Peyer's patch (tissue), 4 donors: ENCODE data around the gene SWAP70. TPM values are rescaled to one million over a fixed set of nuclear protein-coding genes. Genes with fewer than 3 reads are reported as not detected.

ENCODE experiments used
- DNase-seq, 3 donors: peaks; one replicate each; pipeline ENCODE4 v3.0.0-alpha.2; 2017 to 2019
- H3K27ac ChIP-seq, 4 donors: fragments of 200-600 bp; sonication (generic); one replicate each; pipeline ENCODE4 v1.5.1; 2016 to 2019
- H3K27me3 ChIP-seq, 2 donors: fragments of 200-600 bp; sonication (generic); one replicate each; pipeline ENCODE4 v1.5.1; 2019
- H3K36me3 ChIP-seq, 3 donors: fragments of 200-600 bp; sonication (generic); one replicate each; pipeline ENCODE4 v1.5.1; 2016 to 2019
- H3K4me1 ChIP-seq, 4 donors: fragments of 200-600 bp; sonication (generic); one replicate each; pipeline ENCODE4 v1.5.1; 2016 to 2019
- H3K4me3 ChIP-seq, 4 donors: fragments of 200-600 bp; sonication (generic); 1 replicate in 3 of 4; 2 replicates in 1 of 4; pipeline ENCODE4 v1.5.1; 2016 to 2019; ENCODE audit warnings: mild to moderate bottlenecking in 1 of 4
- H3K9me3 ChIP-seq, 4 donors: fragments of 200-600 bp; sonication (generic); one replicate each; pipeline ENCODE4 v1.5.1; 2016 to 2019; ENCODE audit warnings: mild to moderate bottlenecking in 1 of 4
- CTCF ChIP-seq, 6 experiments: fragments of 450-650 bp in 4 of 6; fragments of 200-600 bp in 2 of 6; sonication (generic) in 1 of 6; IDR thresholded peaks; one replicate each; pipeline ENCODE4 v1.5.1; 2017 to 2019; ENCODE audit warnings: antibody characterized with exemption in 6 of 6, mild to moderate bottlenecking in 3 of 6, moderate library complexity in 1 of 6
- POLR2A ChIP-seq, 2 donors: fragments of 450-650 bp; IDR thresholded peaks; one replicate each; pipeline ENCODE4 v1.5.1; 2017; ENCODE audit warnings: antibody characterized with exemption in 2 of 2, mild to moderate bottlenecking in 2 of 2, moderate library complexity in 2 of 2
- total RNA-seq, 4 donors: library from RNA; depleted of rRNA; stranded (reverse); fragments of >200 nt; gene quantifications; one replicate each; pipeline ENCODE4 v1.1.0, GENCODE V29; 2016

The SWAP70 gene
- total RNA-seq, 4 donors from 2014 or later, result 16.8 to 62.7 (median 26.1) TPM

GRCh38 chr11:9662273-9662672 is 1.6 kb upstream of the SWAP70 start:
- Histone ChIP-seq H3K36me3 (no peaks in the 10 kb centered on the region), H3K27me3 (no peaks in the 10 kb centered on the region), H3K4me3 (no peak overlapping the region), H3K4me1 (peaks cover 0 to 4% (median 0%) of the 10 kb centered on the region in 4 donors), H3K27ac (peak overlapping the region in 2 of 4 donors; percentile 93), H3K9me3 (no peaks in the 10 kb centered on the region)
- no peak for DNase-seq
- TF ChIP-seq CTCF (IDR thresholded peaks at IDR 0.05), result no peak
- no peak for TF ChIP-seq POLR2A (IDR thresholded peaks at IDR 0.05)

- no peak for TF ChIP-seq CTCF (IDR thresholded peaks at IDR 0.05)
- TF ChIP-seq POLR2A (IDR thresholded peaks at IDR 0.05), result no peak
- H3K27me3 ChIP-seq, result no peaks in the 10 kb centered on the region
- peak; percentile 37 to 83 (median 73) for DNase-seq
- peaks cover 0 to 4% (median 0%) of the 10 kb centered on the region in 4 donors for H3K4me1 ChIP-seq
- H3K4me3 ChIP-seq, result peak overlapping the region; percentile 85 to 97 (median 93)
- H3K27ac ChIP-seq, result peak overlapping the region; percentile 92 to 96 (median 93)
- H3K9me3 ChIP-seq, result no peaks in the 10 kb centered on the region
- H3K36me3 ChIP-seq, result no peaks in the 10 kb centered on the region
These were observed 647 bp downstream of the SWAP70 start for GRCh38 chr11:9664276-9665171.

GRCh38 chr11:9665749-9666148 is 1.9 kb downstream of the SWAP70 start:
- TF ChIP-seq CTCF (IDR thresholded peaks at IDR 0.05) (no peak), POLR2A (IDR thresholded peaks at IDR 0.05) (no peak)
- peak overlapping the region in 2 of 4 donors; percentile 6 to 95 for H3K4me3 ChIP-seq

GRCh38 chr11:9669954-9670353 is 6.1 kb downstream of the SWAP70 start:
- peaks cover 0 to under 1% (median 0%) of the 10 kb centered on the region in 4 donors for H3K4me1 ChIP-seq
- H3K27me3 ChIP-seq, result no peaks in the 10 kb centered on the region
- no peaks in the 10 kb centered on the region for H3K9me3 ChIP-seq
- H3K36me3 ChIP-seq, result no peaks in the 10 kb centered on the region
- H3K27ac ChIP-seq, result peak overlapping the region in 1 of 4 donors; percentile 51
- no peak overlapping the region for H3K4me3 ChIP-seq
- no peak for DNase-seq
- TF ChIP-seq CTCF (IDR thresholded peaks at IDR 0.05), result no peak
- TF ChIP-seq POLR2A (IDR thresholded peaks at IDR 0.05), result no peak

More at GRCh38 chr11:9665749-9666148, 1.9 kb downstream of the SWAP70 start:
- H3K4me1 ChIP-seq, result peaks cover 0 to 4% (median 0%) of the 10 kb centered on the region in 4 donors
- H3K27ac ChIP-seq, result peak overlapping the region in 1 of 4 donors; percentile 93
- no peaks in the 10 kb centered on the region for H3K27me3 ChIP-seq
- no peaks in the 10 kb centered on the region for H3K9me3 ChIP-seq
- no peaks in the 10 kb centered on the region for H3K36me3 ChIP-seq
- no peak for DNase-seq

- no peak for TF ChIP-seq POLR2A (IDR thresholded peaks at IDR 0.05)
- no peak for TF ChIP-seq CTCF (IDR thresholded peaks at IDR 0.05)
- DNase-seq, result no peak
These were observed 8.5 kb downstream of the SWAP70 start for GRCh38 chr11:9672288-9672916.

More at GRCh38 chr11:9672288-9672916, 8.5 kb downstream of the SWAP70 start:
- Histone ChIP-seq H3K27me3 (no peaks in the 10 kb centered on the region), H3K27ac (peak overlapping the region in 1 of 4 donors; percentile 12), H3K9me3 (no peaks in the 10 kb centered on the region), H3K4me1 (no peaks in the 10 kb centered on the region), H3K36me3 (no peaks in the 10 kb centered on the region), H3K4me3 (no peak overlapping the region)
